ENCODE measurements around the gene SLC25A29.

DNA sequence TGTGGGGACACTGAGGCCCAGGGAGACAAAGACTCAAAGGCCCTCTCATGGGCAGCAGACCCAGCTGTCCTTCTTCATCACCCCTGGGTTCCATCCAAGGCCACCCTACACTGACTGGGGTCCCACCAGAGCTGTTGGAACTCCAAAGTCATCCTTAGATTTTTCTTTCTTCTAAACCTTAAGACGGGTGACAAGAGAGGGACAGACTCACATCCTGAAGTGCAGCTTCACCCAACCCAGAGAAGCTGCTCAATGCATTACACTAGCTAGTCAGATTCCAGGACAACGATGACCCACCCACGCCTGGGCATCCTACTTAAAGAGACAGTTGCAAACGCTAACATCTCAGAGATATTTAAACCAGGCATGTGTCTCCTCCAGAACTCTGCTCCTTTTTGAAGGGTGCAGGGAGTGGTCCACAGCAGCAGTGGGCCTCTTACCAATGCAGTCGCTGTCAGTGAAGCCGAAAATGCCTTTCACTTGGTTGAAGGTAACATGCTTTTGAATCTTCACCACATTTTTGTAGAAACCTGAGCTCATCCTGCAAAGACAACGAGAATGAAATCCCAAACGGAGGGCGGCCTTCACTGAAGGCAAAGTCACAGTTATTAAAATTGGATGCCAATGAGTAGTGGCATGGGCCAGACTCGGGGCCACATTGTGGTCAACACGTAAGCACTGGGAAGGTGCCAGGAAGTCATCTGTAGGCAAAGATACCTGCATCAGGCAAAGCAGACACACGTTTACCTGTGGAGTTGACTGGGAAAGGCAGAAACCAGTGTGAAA, 40.3 kb upstream of the SLC25A29 start:
- TF ChIP-seq TEAD1 (CRISPR knock-in tag; IDR thresholded peaks at IDR 0.05) (no peak), SMAD3 (CRISPR knock-in tag; IDR thresholded peaks at IDR 0.05; ENCODE audit: borderline replicate concordance) (no peak), ETV6 (CRISPR knock-in tag; IDR thresholded peaks at IDR 0.05) (no peak), SP1 (CRISPR knock-in tag; conservative IDR thresholded peaks at IDR 0.05) (no peak), JUN (CRISPR knock-in tag; IDR thresholded peaks at IDR 0.05) (no peak), RORB (CRISPR knock-in tag; IDR thresholded peaks at IDR 0.05) (no peak), ELF4 (CRISPR knock-in tag; IDR thresholded peaks at IDR 0.05; ENCODE audit: low read depth) (no peak), RELA (CRISPR knock-in tag; IDR thresholded peaks at IDR 0.05; ENCODE audit: borderline replicate concordance) (no peak)
- TF ChIP-seq, protein P1, sequence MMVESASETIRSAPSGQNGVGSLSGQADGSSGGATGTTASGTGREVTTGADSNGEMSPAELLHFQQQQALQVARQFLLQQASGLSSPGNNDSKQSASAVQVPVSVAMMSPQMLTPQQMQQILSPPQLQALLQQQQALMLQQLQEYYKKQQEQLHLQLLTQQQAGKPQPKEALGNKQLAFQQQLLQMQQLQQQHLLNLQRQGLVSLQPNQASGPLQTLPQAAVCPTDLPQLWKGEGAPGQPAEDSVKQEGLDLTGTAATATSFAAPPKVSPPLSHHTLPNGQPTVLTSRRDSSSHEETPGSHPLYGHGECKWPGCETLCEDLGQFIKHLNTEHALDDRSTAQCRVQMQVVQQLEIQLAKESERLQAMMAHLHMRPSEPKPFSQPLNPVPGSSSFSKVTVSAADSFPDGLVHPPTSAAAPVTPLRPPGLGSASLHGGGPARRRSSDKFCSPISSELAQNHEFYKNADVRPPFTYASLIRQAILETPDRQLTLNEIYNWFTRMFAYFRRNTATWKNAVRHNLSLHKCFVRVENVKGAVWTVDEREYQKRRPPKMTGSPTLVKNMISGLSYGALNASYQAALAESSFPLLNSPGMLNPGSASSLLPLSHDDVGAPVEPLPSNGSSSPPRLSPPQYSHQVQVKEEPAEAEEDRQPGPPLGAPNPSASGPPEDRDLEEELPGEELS (CRISPR knock-in tag; IDR thresholded peaks at IDR 0.05) = no peak
- TF ChIP-seq, protein P2, sequence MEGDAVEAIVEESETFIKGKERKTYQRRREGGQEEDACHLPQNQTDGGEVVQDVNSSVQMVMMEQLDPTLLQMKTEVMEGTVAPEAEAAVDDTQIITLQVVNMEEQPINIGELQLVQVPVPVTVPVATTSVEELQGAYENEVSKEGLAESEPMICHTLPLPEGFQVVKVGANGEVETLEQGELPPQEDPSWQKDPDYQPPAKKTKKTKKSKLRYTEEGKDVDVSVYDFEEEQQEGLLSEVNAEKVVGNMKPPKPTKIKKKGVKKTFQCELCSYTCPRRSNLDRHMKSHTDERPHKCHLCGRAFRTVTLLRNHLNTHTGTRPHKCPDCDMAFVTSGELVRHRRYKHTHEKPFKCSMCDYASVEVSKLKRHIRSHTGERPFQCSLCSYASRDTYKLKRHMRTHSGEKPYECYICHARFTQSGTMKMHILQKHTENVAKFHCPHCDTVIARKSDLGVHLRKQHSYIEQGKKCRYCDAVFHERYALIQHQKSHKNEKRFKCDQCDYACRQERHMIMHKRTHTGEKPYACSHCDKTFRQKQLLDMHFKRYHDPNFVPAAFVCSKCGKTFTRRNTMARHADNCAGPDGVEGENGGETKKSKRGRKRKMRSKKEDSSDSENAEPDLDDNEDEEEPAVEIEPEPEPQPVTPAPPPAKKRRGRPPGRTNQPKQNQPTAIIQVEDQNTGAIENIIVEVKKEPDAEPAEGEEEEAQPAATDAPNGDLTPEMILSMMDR (IDR thresholded peaks at IDR 0.05) = no peak
- TF ChIP-seq, protein P3, sequence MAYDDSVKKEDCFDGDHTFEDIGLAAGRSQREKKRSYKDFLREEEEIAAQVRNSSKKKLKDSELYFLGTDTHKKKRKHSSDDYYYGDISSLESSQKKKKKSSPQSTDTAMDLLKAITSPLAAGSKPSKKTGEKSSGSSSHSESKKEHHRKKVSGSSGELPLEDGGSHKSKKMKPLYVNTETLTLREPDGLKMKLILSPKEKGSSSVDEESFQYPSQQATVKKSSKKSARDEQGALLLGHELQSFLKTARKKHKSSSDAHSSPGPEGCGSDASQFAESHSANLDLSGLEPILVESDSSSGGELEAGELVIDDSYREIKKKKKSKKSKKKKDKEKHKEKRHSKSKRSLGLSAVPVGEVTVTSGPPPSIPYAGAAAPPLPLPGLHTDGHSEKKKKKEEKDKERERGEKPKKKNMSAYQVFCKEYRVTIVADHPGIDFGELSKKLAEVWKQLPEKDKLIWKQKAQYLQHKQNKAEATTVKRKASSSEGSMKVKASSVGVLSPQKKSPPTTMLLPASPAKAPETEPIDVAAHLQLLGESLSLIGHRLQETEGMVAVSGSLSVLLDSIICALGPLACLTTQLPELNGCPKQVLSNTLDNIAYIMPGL (CRISPR knock-in tag; IDR thresholded peaks at IDR 0.05) = no peak
- TF ChIP-seq, protein P4, sequence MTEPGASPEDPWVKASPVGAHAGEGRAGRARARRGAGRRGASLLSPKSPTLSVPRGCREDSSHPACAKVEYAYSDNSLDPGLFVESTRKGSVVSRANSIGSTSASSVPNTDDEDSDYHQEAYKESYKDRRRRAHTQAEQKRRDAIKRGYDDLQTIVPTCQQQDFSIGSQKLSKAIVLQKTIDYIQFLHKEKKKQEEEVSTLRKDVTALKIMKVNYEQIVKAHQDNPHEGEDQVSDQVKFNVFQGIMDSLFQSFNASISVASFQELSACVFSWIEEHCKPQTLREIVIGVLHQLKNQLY (CRISPR knock-in tag; IDR thresholded peaks at IDR 0.05) = no peak
- TF ChIP-seq, protein P5, sequence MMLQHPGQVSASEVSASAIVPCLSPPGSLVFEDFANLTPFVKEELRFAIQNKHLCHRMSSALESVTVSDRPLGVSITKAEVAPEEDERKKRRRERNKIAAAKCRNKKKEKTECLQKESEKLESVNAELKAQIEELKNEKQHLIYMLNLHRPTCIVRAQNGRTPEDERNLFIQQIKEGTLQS (CRISPR knock-in tag; conservative IDR thresholded peaks at IDR 0.05) = no peak
- TF ChIP-seq, protein P6, sequence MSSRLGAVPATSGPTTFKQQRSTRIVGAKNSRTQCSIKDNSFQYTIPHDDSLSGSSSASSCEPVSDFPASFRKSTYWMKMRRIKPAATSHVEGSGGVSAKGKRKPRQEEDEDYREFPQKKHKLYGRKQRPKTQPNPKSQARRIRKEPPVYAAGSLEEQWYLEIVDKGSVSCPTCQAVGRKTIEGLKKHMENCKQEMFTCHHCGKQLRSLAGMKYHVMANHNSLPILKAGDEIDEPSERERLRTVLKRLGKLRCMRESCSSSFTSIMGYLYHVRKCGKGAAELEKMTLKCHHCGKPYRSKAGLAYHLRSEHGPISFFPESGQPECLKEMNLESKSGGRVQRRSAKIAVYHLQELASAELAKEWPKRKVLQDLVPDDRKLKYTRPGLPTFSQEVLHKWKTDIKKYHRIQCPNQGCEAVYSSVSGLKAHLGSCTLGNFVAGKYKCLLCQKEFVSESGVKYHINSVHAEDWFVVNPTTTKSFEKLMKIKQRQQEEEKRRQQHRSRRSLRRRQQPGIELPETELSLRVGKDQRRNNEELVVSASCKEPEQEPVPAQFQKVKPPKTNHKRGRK (CRISPR knock-in tag; IDR thresholded peaks at IDR 0.05; ENCODE audit: borderline replicate concordance) = no peak
